ENCODE data around the gene ARSG. TPM values are rescaled to one million over a fixed set of nuclear protein-coding genes. Genes with fewer than 3 reads are reported as not detected.

The ARSG gene
- polyA plus RNA-seq, 1 donor (not counting 4 experiments of a cell fraction or from before 2014, with no cell fraction given) = 0.41 TPM

DNA sequence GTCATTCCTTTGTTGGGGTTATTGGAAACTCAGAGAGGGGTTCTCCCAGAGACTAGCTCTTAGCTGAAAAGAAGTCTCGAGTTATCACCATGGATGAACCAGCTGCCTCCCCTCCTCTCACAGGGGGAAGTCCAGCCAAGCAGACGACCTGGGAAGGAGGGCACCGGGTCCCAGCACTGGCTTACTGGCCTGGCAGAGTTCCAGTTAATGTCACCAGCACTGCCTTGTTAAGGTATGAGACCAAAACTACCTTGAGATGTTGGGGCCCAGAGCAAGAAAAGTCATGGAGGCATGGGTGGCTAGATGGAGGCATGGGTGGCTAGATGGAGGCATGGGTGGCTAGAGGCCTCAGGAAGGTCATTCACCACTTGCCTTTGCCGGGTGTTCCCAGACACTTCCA lies 93.6 kb downstream of the ARSG start:
- dilution Hi-C loops (cut with MboI; ENCODE audit: extremely low pct_ligation_motif_present, low sequenced_read_pairs) = no loop called here
- no peak overlapping the region for H3K4me2 ChIP-seq (ENCODE audit: control insufficient read depth, extremely low read depth, insufficient read depth, low read depth, low read length)
- H3K9ac ChIP-seq (ENCODE audit: control insufficient read depth, extremely low read depth, insufficient read depth, low read length) = no peak overlapping the region

DNA sequence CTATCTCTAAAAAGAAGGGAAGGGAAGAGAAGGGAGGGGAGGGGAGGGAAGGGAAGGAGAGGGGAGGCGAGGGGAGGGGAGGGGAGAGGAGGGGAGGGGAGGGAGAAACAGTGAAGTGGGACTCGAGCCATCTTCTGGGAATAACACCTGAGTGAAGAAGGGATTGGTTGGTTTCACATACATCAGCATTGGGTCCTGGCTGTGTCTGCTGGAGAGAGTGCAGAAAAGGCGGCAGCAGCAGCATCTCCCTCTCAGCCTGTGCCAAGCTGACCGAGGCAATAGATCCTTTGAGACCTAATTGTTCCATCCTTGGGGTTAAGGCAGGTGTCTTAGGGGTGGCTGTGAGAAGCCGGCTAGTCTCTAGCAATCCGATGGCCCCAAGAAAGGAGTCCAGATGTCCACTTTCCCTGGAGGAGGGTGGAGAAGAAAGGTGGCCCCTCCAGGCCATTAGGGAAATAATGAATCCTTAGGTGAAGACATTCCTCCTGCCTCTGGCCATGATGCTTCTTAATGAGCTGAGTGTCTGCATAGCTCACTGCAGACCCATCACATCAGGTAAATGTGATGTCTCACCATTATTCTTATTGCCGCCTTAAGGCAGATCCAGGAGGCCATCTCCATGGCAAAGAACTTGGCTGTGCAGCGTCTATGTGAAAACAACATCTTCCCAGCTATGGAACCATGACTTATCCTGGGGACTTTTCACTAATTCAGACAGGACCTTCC lies 94.4 kb downstream of the ARSG start:
- no peak for FAIRE-seq
- DNase-seq (ENCODE audit: low read depth, low spot score) = no peak
- dilution Hi-C loops (cut with MboI; ENCODE audit: extremely low pct_ligation_motif_present, low sequenced_read_pairs) = no loop called here
- TF ChIP-seq, protein P1, sequence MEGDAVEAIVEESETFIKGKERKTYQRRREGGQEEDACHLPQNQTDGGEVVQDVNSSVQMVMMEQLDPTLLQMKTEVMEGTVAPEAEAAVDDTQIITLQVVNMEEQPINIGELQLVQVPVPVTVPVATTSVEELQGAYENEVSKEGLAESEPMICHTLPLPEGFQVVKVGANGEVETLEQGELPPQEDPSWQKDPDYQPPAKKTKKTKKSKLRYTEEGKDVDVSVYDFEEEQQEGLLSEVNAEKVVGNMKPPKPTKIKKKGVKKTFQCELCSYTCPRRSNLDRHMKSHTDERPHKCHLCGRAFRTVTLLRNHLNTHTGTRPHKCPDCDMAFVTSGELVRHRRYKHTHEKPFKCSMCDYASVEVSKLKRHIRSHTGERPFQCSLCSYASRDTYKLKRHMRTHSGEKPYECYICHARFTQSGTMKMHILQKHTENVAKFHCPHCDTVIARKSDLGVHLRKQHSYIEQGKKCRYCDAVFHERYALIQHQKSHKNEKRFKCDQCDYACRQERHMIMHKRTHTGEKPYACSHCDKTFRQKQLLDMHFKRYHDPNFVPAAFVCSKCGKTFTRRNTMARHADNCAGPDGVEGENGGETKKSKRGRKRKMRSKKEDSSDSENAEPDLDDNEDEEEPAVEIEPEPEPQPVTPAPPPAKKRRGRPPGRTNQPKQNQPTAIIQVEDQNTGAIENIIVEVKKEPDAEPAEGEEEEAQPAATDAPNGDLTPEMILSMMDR (optimal IDR thresholded peaks at IDR 0.05 in 1 of 3, IDR thresholded peaks at IDR 0.05 in 1 of 3, conservative IDR thresholded peaks at IDR 0.05 in 1 of 3; ENCODE audit: extremely low read depth in 1 of 3, insufficient read depth in 2 of 3, low read length in 3 of 3) = no peak
- no peak overlapping the region for H3K4me2 ChIP-seq (ENCODE audit: control insufficient read depth, extremely low read depth, insufficient read depth, low read depth, low read length)
- no peak overlapping the region for H3K4me3 ChIP-seq (ENCODE audit: control insufficient read depth in 2 of 3, extremely low read depth in 1 of 3, insufficient read depth in 2 of 3, low read depth in 1 of 3, low read length in 3 of 3)
- H3K4me1 ChIP-seq (ENCODE audit: control insufficient read depth, extremely low read depth, insufficient read depth, low read length) = peaks cover 2% of the 10 kb centered on the region
- no peaks in the 10 kb centered on the region for H3K36me3 ChIP-seq (ENCODE audit: control insufficient read depth in 2 of 2, extremely low read depth in 1 of 2, insufficient read depth in 2 of 2, low read length in 2 of 2)
- H3K9me3 ChIP-seq (ENCODE audit: control insufficient read depth, low read depth, low read length) = no peaks in the 10 kb centered on the region
- no peak overlapping the region for H3K9ac ChIP-seq (ENCODE audit: control insufficient read depth, extremely low read depth, insufficient read depth, low read length)
- H3K9me1 ChIP-seq (ENCODE audit: control insufficient read depth, extremely low read depth, insufficient read depth, low read length) = no peaks in the 10 kb centered on the region
- H4K20me1 ChIP-seq (ENCODE audit: control insufficient read depth, extremely low read depth, insufficient read depth, low read length) = no peaks in the 10 kb centered on the region
- H2AFZ ChIP-seq (ENCODE audit: control insufficient read depth, low read length) = no peak overlapping the region
- H3K27me3 ChIP-seq (ENCODE audit: control insufficient read depth, extremely low read depth, insufficient read depth, low read length) = peaks cover 5% of the 10 kb centered on the region
- no peak overlapping the region for H3K27ac ChIP-seq (ENCODE audit: control insufficient read depth, insufficient read depth, low read length)
- H3K79me2 ChIP-seq (ENCODE audit: control insufficient read depth, insufficient read depth, low read length) = no peaks in the 10 kb centered on the region

More for the DNA sequence above, 93.6 kb downstream of the ARSG start:
- no peak overlapping the region for H3K27ac ChIP-seq (ENCODE audit: control insufficient read depth, insufficient read depth, low read length)
- FAIRE-seq (no peak), DNase-seq (ENCODE audit: low read depth, low spot score) (no peak)
- no peak overlapping the region for H3K4me3 ChIP-seq (ENCODE audit: control insufficient read depth in 2 of 3, extremely low read depth in 1 of 3, insufficient read depth in 2 of 3, low read depth in 1 of 3, low read length in 3 of 3)
- peaks cover 5% of the 10 kb centered on the region for H3K27me3 ChIP-seq (ENCODE audit: control insufficient read depth, extremely low read depth, insufficient read depth, low read length)
- H3K9me1 ChIP-seq (ENCODE audit: control insufficient read depth, extremely low read depth, insufficient read depth, low read length) = no peaks in the 10 kb centered on the region
- no peak overlapping the region for H2AFZ ChIP-seq (ENCODE audit: control insufficient read depth, low read length)
- peaks cover 2% of the 10 kb centered on the region for H3K4me1 ChIP-seq (ENCODE audit: control insufficient read depth, extremely low read depth, insufficient read depth, low read length)
- H3K79me2 ChIP-seq (ENCODE audit: control insufficient read depth, insufficient read depth, low read length) = no peaks in the 10 kb centered on the region
- no peaks in the 10 kb centered on the region for H3K9me3 ChIP-seq (ENCODE audit: control insufficient read depth, low read depth, low read length)
- TF ChIP-seq EZH2 (IDR thresholded peaks at IDR 0.05; ENCODE audit: low read length) = no peak
- TF ChIP-seq, protein P1 (optimal IDR thresholded peaks at IDR 0.05 in 1 of 3, IDR thresholded peaks at IDR 0.05 in 1 of 3, conservative IDR thresholded peaks at IDR 0.05 in 1 of 3; ENCODE audit: extremely low read depth in 1 of 3, insufficient read depth in 2 of 3, low read length in 3 of 3) = no peak
- H4K20me1 ChIP-seq (ENCODE audit: control insufficient read depth, extremely low read depth, insufficient read depth, low read length) = no peaks in the 10 kb centered on the region
- H3K36me3 ChIP-seq (ENCODE audit: control insufficient read depth in 2 of 2, extremely low read depth in 1 of 2, insufficient read depth in 2 of 2, low read length in 2 of 2) = no peaks in the 10 kb centered on the region
